ENCODE results near the gene WDR36.
"Not testable (repeated sequence)": the region's sequence is repeated elsewhere in the genome, so short reads cannot be mapped to it uniquely, and the experiment has no call there.

WDR36 gene

DNA sequence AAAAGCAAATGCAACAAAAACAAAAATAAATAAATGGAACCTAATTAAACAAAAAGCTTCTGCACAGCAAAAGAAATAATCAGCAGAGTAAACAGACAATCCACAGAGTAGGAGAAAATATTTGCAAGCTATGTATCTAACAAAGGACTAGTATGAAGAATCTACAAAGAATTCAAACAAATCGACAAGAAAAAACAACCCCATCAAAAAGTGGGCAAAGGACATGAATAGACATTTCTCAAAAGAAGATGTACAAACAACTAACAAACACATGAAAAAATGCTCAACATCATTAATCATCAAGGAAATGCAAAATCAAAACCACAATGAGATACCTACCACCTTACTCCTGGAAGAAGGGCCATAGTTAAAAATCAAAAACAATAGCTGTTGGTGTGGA, 49.3 kb downstream of the WDR36 start:
- DNase-seq: not testable (repeated sequence)

GRCh38 chr5:111142932-111143331, 50.8 kb downstream of the WDR36 start:
- DNase-seq: no peak

DNA sequence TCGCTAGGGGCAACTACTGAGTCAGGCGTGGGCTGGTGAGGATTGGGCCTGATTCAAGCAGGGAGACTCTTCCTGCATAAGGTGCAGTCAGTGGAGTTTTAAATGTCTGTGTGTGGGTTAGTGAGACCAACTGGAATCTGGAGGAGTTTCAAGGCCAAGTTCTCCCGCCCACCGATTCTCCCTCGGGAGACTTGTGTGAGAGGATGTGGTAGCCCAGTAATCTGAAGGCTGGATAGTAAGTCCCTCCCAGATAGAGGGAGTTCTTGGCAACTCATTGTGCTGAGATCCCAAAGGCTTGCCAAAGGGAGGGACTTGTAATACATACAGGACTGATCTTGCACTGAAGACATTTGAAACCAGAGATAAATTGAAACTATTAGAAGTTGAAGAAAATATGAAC, 51.8 kb downstream of the WDR36 start:
- no peak for DNase-seq

- DNase-seq: no peak
Measured at GRCh38 chr5:111144352-111144930, 52.3 kb downstream of the WDR36 start.

DNA sequence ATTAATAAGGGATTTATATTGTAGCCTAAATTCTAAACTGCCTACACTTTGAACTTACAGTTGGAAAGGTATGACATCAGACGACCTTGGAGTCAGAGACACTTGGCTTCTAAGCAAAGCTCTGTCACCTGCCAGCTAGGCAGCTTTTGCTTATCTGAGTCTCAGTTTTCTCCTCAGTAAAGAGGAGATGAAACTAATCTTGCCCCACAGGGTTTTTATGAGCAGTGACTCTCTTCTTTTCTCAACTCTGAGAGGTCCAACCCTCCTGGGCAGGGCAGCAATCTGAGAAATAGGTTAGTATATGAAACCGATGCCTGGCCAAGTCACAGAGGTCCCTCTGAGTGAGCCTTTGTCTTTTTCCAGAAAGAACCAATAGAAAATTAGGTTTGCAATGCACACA, 53.9 kb downstream of the WDR36 start:
- DNase-seq: no peak

DNA sequence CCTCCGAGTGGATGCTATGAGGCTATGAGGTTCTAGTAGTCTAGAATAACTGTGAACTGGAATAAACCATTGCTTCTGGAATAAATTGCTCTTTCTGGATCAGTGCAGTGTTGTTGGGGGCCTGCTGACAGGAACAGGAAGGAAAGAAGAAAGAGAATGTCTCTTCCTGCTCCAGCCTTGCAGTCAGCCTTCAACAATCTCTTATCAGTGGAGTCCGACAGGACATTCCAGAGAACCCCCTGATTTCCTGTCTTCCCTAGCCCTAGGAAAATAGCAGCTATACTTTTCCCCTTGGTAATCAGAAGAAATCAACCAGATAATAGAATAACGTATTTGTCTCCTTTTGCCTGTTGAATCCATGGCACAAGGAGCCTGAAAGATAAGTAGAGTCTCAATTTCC, 55.4 kb downstream of the WDR36 start:
- DNase-seq: no peak

DNA sequence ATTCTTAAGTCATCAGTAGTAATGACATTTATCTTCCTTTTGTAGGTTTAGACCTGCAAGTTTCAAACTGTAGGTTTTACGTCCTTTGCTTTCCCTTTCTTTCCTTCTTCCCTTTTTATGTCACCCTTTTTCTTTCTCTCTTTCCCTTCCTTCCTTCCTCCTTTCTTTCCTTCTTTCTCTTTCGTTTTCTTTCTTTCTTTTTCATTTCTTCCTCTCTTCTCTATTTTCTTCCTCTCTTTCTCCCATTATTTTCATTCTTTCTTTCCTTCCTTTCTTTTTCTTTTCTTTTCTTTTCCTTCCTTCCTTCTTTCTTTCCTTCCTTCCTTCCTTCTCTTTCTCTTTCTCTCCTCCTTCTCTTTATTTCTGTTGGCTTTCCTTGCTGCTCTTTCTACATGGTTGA, 59.9 kb downstream of the WDR36 start:
- no peak for DNase-seq

- no peak for DNase-seq
Measured at GRCh38 chr5:111153483-111153882, 61.3 kb downstream of the WDR36 start.

GRCh38 chr5:111153945-111154344, 61.8 kb downstream of the WDR36 start:
- no peak for DNase-seq

- DNase-seq: peak; percentile 10
Measured at GRCh38 chr5:111158105-111158744, 66.1 kb downstream of the WDR36 start.

DNA sequence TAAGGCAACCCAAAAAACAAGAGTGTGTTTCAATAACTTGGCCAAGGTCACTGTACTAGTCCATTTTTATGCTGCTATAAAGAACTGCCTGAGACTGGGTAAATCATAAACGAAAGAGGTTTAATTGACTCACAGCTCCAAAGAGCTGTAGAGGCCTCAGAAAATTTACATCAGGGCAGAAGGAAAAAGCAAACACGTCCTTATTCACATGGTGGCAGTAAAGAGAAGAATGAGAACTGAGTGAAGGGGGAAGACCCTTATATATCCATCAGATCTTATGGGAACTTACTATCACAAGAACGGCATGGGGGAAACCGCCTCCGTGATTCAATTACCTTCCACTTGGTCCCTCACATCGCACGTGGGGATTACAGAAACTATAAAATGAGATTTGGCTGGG, 67.7 kb downstream of the WDR36 start:
- no peak for DNase-seq

GRCh38 chr5:111163000-111163399, 70.9 kb downstream of the WDR36 start:
- DNase-seq: no peak

DNA sequence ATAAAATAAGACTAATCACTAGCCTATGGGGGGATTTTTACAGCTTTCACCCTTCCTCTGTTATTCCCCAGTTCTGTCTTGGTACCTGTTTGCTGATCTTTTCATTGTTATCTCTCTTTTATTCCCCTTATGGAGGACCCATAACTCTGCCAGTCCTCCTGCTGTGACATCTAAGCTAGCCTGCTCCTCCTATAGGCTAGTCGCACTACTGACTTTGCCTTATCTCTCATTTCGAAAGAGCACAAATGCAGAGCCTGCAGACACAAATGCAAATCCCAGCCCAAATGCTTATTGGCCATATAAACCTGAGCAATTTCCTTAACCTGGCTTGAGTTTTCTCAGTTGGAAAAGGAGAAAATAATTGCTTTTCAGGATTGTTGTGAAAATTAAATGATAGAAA, 72.9 kb downstream of the WDR36 start:
- no peak for DNase-seq

DNA sequence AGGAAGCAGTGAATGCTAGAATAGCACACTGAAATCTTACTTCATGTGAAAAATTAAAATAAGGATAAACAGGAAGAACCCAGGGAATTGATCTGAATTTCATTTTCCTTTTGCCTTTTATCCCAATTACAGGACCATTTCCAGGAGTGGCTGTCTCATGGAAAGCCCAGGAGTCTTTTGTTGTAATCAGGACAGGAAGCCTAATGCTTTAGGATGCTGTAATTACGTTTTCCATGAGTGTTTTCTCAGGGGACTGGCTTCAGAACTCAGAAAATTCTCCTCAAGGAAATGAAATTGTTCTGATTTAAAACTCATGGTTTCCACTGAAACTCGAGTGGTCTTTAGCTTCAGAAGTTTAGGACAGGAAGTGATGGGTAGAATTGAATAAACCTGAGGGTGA, 75.4 kb downstream of the WDR36 start:
- no peak for DNase-seq

- DNase-seq: no peak
Measured at GRCh38 chr5:111168608-111169007, 76.5 kb downstream of the WDR36 start.

DNA sequence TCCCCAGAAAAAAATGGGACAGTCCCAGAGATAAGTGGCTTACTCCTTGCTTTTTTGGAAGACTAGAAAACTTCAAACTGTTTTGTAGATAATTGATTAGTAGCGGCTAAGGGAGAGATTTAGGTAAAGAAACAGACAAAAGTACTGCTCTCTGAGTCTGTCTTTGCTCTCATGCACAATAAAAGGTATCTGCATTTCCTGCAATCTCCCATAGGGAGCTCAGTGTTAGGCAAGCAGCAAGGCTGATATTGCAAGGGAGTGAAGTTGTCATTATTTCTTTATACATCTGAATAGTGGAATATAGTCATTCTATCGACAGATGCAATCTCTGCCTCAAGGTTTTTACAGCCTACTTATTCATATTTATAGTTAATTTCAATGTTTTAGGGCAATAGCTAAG, 77.1 kb downstream of the WDR36 start:
- no peak for DNase-seq

DNA sequence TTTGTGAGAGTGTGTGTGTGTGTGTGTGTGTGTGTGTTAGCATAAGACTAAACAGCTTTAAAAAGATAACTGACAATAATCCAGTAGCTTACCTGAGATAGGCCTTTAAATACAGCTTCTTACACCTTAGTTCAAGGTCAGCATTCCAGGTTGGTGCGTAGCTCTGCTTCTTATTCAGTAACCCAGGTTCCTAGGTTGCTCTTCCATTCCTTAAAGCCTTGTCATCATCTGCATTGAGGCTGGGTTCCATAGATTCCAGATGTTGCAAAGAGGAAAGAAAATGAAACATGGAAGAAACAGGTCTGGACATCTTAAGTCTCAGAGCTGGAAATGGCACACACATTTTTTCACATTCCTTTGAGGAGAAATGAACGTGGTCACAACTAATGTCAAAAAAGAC, 78.1 kb downstream of the WDR36 start:
- DNase-seq: no peak

DNA sequence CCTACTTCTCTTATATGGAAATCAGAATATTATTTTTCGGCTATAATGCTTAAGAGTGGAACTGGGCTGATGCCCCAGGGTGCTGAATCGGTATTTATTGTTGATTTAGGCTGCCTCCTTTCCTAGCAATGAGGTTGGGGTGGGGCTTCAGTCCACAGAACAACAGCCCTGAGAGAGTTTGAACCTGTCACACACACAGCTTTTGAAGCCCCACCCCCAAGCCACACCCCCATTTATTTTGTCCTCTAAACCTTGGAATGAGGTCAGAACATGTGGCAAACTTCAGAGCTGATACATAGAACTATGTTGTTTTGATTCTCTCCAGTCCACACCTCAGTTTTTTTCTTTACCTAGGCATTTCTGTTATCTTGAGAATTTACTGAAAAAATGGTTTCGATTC, 80.4 kb downstream of the WDR36 start:
- no peak for DNase-seq

- no peak for DNase-seq
Measured at GRCh38 chr5:111173476-111173875, 81.3 kb downstream of the WDR36 start.
